ENCODE results near the gene MAP3K1.

MAP3K1 gene

DNA sequence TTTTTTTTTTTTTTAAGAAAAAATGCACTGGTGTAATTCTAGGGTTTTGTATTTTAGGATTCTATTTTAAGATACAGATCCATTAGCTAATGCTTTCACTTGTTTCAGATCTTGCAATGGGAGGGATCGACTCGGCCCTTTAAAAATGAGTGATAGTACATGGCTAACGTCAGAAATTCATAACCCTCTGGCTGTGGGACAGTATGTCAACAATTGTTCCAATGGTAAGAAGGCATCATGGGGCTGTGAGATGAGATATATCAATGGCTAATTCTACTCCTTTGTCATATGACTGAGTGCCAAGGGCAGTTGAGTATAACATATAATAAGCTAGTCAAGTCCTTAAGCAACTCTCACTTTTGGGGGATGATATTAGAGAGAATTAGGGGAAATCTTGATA lies 98.4 kb downstream of the MAP3K1 start:
- FAIRE-seq, result no peak

DNA sequence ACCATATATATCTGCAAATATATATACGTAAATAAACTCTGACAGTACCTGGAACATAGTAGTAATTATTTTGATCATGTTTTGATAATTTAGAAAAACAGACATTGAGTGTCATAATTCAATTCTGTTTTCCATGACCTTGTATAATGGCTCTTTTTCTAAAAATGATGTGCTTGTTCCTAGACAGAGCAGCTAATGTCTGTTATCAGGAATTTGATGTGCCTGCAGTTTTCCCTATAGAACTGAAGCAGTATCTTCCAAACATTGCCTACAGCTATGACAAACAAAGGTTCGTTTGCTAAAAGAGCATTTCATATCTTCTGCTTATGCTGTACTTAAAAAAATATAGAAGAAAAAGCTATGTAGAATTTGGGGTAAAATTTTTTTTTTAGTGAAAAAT lies 99.3 kb downstream of the MAP3K1 start:
- no peak for FAIRE-seq

DNA sequence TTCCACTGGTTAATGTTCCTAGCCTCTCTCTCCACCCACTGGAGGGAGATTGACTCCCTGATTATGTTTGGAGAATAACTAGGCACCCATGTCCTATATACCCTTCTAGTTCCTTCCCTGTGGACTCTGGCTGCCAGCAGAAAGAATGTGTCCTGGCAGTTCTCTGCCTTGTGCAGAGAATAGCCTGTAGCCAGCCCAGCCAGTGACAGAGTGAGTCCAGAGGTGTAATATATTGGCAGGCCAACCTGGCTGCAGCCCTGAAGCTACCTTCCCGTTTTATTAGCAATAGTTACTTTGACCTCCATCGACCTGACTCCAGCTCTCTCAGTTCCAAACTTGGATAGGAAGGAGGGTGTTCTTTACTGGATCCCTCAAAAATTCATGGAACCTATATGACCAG lies 102.2 kb downstream of the MAP3K1 start:
- FAIRE-seq, result no peak

DNA sequence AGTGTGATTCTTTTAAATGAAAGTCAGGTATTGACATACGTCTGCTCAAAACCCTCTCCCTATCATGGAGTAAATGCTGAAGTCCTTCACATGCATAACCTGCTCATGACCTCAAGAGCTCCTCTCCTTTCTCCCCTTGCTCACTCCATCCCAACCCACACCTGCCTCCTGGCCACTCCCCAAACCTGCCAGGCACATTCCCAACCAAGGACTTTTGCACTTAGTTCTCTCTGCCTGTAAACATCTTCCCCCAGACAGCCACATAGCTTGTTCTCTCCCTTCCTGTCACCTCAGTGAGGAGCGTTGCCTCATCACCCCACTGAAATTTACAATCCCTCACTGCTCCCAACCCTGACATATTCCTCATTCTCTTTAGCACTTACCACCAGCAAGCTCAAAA lies 102.7 kb downstream of the MAP3K1 start:
- no peak for FAIRE-seq

DNA sequence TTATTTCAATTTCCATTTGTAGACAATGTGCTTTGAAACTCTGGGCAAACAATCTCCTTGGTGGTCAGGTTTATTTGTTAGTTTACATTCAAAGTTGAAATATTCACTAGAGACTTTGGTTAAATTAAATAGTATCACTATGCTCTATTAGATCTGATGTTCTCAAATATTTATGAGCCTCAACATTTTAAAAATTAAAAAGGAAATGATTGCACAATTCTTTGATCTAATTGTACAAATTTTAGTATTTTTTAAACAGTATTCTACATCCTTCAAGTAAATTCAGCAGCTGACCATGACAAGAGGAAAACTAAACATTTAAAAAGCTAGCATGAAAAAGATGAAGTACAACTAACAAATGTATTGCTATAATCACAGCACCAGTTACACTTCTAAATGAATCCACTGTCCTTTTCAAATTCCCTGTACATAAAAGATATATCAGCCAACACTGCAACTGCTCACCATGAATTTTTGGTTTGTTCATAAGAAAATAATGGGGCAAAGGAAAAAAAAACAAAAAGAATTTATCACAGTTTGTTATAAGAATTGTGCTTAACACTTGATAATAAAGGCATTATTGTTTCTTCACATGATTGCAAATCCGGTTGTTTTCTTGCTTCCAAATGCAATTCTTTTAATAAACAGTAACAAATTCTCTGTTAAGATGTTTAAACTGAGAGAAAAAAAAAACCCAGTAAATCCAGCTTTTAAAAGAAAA lies 104.8 kb downstream of the MAP3K1 start:
- no peak for FAIRE-seq

DNA sequence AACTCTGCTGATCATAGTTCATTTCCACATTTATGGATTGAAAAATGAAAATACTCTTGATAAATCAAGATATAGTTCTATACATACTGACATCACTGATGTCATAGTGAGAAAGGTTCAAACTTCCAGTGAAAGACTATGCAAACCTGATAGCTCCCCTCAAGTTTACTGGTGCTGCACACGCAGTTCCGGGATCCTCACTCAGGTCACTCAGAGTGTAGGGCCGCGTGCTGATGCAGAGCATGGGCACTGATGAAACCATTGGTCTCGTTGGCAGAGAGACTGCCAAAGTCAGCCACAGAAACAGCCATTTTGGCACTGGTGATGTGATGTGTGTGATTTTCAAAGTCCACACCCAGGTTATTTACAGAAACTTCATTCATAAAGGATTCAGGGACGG lies 107.6 kb downstream of the MAP3K1 start:
- no peak for FAIRE-seq

DNA sequence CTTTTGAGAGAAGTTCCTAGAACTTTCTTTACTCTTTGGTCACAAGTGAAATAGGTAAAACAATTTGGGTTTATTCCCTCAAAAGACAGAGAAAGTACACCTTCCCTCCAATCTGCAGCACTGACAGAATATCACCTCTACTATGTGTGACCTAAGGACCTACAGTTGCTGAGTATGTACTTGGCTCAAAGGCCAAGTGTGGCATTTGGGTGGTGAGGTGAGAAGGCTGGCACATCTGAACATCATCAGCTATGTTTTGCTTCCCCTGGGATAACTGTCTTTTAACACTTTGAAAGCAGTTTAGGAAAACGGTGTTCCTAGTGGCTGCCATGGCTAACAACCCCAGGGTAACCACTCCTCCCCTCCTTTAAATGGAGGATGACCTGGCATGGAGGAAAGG lies 119.0 kb downstream of the MAP3K1 start:
- no peak for FAIRE-seq

DNA sequence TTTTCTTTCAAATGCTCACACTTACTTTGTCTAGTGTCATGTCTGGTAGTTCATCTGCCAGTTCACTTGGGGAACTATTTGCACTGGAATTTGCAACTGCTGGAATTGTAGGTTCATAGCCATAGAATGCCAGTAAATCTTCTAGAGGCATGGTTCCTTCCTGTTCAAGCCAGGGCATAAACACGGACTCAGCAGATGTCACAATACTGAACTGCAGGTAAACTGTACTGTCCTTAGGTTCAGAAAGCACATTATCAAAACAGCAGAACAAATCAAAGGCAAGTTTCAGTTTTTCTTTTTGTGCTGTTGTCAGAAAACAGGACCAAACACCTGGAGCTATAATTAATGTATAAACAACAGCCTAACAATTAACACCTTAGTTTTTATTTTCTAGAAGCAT lies 123.5 kb downstream of the MAP3K1 start:
- FAIRE-seq, result no peak

DNA sequence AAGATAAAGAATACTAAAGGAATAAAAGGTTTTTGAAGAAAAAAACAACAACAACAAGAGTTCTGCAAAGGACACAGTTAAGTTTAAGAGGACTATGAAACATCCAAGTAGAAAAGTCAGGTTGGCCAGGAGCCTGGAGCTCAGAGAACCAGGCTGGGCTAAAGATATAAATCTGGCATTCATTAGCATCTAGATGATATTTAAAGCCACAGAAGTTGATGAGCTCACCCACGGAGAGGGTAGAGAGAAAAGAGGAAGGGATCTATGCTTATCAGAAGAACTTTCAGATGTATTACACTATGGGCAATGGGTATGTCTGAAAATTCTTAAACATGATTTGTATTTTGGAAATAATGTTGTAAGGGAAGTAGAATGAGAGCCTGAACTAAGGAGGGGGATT lies 126.6 kb downstream of the MAP3K1 start:
- no peak for FAIRE-seq

Measured in TTC549 (cell line).